MCF 10A (cell line): ENCODE data around the gene MEFV. TPM values are rescaled to one million over a fixed set of nuclear protein-coding genes. Genes with fewer than 3 reads are reported as not detected.

Experiments
- total RNA-seq: library from RNA; stranded (reverse); gene quantifications from 2 replicates; pipeline ENCODE4 v1.2.3, GENCODE V29; 2022

Gene MEFV
- total RNA-seq, 1 experiment from 2014 or later: 0.72 TPM

Other genes starting within 250 kb of the MEFV start
- gene CLDN9, start 243.7 kb downstream of the MEFV start, total RNA-seq: 0.39 and 0.44 TPM in 2 replicates
- gene CLDN6, start 238.4 kb downstream of the MEFV start, total RNA-seq: not detected in 2 replicates
- 436 and 641 TPM in 2 replicates for gene TNFRSF12A, start 236.3 kb downstream of the MEFV start, total RNA-seq
- 13.6 and 20.4 TPM in 2 replicates for gene HCFC1R1, start 232.7 kb downstream of the MEFV start, total RNA-seq
- gene THOC6, start 232.6 kb downstream of the MEFV start, total RNA-seq: 36.8 and 53.1 TPM in 2 replicates
- gene BICDL2, start 219.7 kb downstream of the MEFV start, total RNA-seq: 0.23 and 0.39 TPM in 2 replicates
- gene MMP25, start 210.1 kb downstream of the MEFV start, total RNA-seq: 0.26 and 0.64 TPM in 2 replicates
- gene IL32, start 191.0 kb downstream of the MEFV start, total RNA-seq: 24.0 and 29.8 TPM in 2 replicates
- 0.49 and 1.4 TPM in 2 replicates for gene ZSCAN10, start 157.3 kb downstream of the MEFV start, total RNA-seq
- gene ZNF205, start 144.0 kb downstream of the MEFV start, total RNA-seq: 11.8 and 12.1 TPM in 2 replicates
- gene ZNF213, start 121.6 kb downstream of the MEFV start, total RNA-seq: 19.7 and 20.7 TPM in 2 replicates
- not detected in 2 replicates for gene OR1F1, start 68.4 kb downstream of the MEFV start, total RNA-seq
- 6.6 and 8.8 TPM in 2 replicates for gene ZNF200, start 21.5 kb downstream of the MEFV start, total RNA-seq
- 28.3 and 30.9 TPM in 2 replicates for gene ZNF263, start 26.9 kb upstream of the MEFV start, total RNA-seq
- 3.4 and 5.5 TPM in 2 replicates for gene TIGD7, start 48.8 kb upstream of the MEFV start, total RNA-seq
- gene ZNF75A, start 48.9 kb upstream of the MEFV start, total RNA-seq: 24.3 and 28.2 TPM in 2 replicates
- not detected in 2 replicates for gene OR2C1, start 99.3 kb upstream of the MEFV start, total RNA-seq
- 17.5 and 18.1 TPM in 2 replicates for gene ZSCAN32, start 144.4 kb upstream of the MEFV start, total RNA-seq
- 7.5 and 8.9 TPM in 2 replicates for gene ZNF174, start 144.6 kb upstream of the MEFV start, total RNA-seq
- gene ZNF597, start 186.9 kb upstream of the MEFV start, total RNA-seq: 2.3 and 2.5 TPM in 2 replicates
- 38.6 and 40.8 TPM in 2 replicates for gene NAA60, start 187.0 kb upstream of the MEFV start, total RNA-seq
- gene C16orf90, start 238.9 kb upstream of the MEFV start, total RNA-seq: not detected in 2 replicates
- gene CLUAP1, start 244.4 kb upstream of the MEFV start, total RNA-seq: 29.5 and 33.1 TPM in 2 replicates